HG02938 (cell line): ENCODE data around the gene OR5J2.
"Not testable (repeated sequence)": the region's sequence is repeated elsewhere in the genome, so short reads cannot be mapped to it uniquely, and the experiment has no call there.

Experiments
- ATAC-seq: cut with Tn5 transposase; IDR thresholded peaks from one replicate; pipeline ENCODE4 v1.9.1; 2021; ENCODE audit warnings: mild to moderate bottlenecking, moderate library complexity; ENCODE audit not compliant: unreplicated experiment

OR5J2 gene

DNA sequence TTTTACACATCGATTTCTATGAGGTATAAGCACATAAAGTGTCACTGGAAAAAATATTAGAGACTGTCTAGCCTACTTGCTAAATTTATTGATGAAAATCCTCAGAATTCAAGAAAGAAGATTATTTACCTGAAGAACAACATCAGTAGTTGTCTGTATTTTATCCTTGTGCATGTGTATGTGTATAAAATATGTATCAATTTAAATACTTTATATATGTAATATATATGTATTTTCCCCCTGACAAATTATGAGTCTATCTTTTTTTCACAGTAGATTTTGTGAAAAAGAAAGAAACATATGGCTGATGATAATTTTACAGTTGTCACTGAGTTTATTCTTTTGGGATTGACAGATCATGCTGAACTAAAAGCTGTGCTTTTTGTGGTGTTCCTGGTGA, at the start of gene OR5J2:
Gene OR5J2 (plus strand): TSS at position 301 of the 400 bp plus-strand sequence. CDS start 0 bp downstream, at position 301.
- ATAC-seq: no peak

DNA sequence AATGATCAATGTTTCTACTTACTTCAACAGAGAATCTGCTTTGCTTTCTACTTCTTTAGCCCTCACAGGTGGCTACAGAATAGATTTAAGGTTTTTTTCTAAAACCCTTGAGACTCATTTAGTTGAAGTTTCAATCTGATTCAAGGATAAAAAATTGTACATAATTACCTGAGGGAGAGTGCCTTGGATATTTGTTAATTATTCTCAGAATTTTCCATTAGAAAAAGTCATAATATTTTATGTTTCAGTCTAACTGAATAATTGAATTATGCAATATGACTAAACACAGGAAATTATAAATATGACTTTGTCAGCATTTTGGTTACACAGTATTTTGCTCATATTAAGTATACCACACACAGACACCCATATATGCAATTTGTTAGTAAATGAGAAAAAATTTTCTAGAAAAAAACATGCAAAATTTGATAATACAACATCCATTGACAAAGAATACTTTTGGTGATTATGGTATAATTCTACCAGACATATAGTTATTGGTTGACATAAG, 36.2 kb upstream of the OR5J2 start, which contains the start of gene OR8J3:
Gene OR8J3 (minus strand): TSS at position 51 of the 511 bp plus-strand sequence. CDS start 2,483 bp downstream, outside the sequence.
- ATAC-seq: no peak

DNA sequence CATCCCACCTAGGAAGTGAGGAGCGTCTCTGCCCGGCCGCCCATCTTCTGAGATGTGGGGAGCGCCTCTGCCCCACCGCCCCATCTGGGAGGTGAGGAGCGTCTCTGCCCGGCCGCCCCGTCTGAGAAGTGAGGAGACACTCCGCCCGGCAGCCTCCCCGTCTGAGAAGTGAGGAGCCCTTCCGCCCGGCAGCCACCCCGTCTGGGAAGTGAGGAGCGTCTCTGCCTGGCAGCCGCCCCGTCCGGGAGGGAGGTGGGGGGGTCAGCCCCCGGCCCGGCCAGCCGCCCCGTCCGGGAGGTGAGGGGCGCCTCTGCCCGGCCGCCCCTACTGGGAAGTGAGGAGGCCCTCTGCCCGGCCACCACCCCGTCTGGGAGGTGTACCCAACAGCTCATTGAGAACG, 32.7 kb upstream of the OR5J2 start:
- not testable (repeated sequence) for ATAC-seq

DNA sequence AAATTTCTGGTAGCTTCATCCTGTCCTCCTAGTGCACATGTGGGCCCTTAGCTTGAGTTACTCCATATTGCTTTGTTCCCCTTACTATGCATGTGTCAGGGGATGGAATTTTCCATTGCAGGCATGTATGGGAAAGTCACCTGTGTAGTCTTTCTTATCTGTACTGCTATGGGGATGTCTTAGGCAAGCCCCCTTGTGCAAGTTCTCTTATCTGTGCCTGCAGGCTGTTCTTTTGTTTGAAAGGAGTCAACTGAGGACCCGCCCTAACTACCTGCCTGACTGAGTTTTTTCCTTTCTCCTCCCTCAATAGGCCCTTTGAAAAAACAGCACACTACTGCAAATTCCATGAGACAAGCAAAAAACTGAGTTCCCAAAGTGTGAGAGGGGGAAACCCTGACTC, 25.0 kb upstream of the OR5J2 start:
- no peak for ATAC-seq

DNA sequence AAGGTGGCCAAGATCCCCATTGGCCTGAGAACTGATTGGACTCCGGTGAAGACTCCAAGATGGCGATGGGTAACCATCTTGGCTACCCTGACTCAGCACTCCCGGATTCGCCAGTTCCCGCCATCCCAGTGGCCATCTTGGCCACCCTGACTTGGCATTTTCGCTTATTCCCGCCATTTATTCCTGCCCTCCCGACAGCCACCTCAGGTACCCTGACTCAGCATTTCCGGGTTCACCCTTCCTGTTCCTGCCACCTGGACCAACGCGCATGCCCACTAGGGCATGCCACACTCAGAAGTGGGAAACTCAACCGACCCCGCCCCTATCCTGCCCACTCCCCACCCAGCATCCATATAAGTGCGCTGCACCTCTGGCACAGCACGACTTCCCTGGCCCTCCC, 24.1 kb upstream of the OR5J2 start:
- no peak for ATAC-seq

DNA sequence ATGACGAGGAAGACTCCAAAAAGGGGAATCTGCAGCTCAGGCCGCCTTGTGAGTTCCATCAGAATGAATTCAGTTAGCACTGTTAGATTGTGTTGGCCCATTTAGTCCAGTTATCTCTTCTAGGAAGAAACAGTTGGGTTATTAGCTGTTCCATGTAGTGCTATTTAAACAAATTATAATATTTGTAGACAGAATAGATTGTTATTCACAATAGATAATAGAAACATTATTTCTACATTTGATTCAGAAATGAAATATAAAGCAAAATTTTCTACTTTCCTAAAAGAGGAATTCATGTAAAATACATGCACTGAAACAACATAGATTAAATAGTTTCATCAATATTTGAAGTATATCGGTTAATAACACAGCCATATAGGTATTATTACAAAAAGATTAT, 16.2 kb upstream of the OR5J2 start, which contains the start of gene OR8K5:
Gene OR8K5 (minus strand): TSS at position 101 of the 400 bp plus-strand sequence. CDS start 0 bp downstream, at position 101.
- ATAC-seq: no peak

DNA sequence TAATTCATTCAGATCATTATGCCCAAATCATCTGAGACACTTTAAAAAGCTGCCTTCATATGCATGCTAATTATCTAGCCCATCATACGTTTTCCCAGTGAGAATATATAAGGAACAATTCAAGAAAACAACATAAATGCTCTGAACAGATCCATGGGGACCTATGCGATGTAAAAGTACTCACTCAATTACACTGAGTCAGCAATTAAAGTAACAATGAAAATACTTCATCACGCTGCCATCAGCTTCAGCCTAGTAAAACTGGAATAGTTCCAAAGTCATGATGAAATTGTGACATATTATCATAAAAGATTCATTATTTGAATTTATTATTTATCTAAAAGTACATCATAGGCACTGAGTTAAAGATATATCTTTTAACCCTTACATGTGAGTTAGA, 12.6 kb upstream of the OR5J2 start:
- ATAC-seq: no peak

DNA sequence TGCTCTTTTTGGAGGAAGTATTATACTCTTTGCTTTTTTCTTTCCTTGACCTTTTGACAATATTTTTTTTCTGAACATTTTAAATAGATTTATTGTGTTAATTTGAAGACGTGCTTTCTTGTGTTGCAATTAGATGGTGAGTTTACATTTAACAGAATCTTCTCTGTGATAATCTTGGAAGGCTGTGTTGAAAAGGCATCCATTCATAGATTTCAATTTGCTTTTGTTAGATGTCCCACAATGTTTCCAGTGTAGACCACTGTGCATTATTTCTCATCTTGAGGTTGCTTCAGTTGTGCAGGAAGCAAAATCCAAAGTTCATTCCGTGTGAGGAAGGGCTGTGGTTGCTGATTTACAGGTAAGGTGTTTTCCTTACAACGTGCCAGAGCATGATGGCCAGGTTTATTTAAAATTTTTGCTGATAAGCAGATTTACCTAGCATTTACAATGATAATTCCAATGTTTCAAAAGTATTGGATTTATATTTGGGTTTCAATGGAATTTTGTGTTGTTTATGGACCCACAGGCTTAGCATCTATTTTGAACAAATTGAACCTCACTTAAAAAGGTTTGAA, 4.1 kb upstream of the OR5J2 start:
- no peak for ATAC-seq

DNA sequence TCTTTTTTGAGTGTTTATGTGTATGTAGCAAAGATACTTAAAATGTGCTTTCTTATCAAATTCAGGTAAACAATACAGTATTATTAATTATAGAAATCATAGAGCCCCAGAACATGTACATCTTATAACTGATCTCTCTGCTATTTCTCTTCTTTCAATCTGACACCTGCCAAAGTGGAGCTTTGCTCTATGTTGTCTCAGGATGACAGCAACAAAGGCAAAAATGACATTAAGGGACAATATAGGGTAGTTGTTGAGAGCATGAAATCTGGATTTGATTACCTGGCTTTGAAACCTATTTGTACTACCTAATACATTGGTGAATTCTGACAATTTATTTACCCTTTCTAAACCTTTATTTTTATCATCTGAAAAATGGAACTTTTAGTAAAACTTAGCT, 7.0 kb downstream of the OR5J2 start:
- no peak for ATAC-seq

DNA sequence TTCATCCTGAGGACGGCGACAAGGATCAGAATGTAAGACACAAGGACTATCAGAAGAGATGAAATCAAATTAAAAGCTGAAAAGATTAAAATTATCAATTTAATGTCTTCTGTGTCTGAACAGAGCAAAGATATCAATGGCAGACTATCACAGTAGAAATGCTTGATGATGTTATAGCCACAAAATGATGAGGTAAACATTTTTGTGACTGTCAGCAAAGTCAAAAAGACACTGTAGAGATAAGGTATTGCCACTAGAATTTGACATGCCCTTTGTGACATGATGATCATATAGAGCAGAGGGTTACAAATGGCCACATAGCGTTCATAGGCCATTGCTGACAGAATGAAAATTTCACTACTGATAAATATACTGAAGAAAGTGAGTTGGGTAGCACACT, 12.2 kb downstream of the OR5J2 start:
- ATAC-seq: no peak

DNA sequence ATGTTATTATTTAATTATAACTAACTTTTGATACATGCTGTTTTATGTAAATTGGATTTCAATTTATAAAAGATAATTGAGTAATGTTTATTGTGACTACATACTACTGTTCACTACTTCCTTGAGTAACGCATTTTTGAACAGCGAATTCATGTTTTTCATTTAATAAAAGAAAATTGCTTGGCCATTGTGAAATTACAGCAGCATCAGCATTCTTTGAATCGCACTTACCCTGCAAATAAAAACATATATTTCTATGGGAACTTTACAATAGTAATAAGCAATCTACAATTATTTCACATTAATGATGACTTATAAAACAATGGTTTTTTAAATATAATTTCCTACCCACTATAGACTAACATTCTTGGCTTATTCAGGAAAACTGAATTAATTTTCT, 20.3 kb downstream of the OR5J2 start:
- no peak for ATAC-seq

DNA sequence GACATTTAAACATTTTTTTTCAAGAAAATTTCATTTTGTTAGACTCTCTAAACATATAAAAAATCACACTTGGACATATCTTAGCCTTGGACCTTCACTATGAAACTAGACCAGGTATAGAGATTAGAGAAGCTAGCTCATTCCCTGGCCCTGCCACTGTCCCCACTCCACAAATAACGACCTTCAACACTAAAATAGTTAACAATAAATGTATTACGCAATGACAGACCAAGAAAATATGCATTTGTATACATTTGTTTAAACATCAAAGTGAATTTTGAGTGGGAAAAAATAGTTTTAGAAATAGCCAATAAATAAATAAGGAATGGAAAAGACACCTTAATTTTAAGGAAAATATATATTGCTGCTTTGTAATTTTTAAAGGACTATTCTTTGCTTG, 20.9 kb downstream of the OR5J2 start:
- no peak for ATAC-seq

DNA sequence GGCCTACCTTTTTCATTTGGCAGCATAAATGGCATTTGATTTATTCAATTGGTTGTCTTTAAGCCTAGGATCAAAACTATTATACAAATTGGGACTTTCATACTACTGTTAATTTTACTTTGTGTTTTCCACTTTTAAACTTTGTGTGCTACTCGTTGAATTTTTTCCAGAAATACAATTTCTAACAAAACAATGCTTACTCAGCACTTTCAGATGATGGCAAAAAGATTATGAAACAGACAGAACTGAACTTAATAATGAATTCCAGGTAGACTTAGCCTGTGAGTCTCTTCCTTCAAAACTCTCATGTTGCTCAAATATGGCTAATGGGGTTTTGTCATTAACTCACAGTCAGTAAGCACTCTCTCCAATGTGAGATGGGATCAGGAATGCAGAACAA, 31.4 kb downstream of the OR5J2 start:
- no peak for ATAC-seq

DNA sequence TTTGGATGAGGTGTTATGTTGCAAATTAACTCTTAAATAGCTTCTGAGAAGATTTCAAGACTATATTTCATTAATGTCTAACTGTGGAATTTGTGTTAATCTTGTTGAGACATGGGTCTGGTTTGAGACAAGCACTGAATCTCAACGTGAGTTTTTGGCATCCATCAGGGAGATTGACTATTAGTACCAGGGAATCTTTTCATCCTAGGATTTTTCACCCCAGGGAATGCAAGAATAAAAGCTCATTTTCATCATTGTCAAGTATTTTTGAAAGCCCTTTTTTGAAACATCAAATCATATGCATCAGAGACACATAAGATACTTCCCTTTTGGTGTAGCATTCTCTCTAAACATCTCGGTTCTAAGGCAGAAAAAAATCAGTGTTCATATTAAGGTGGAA, 38.1 kb downstream of the OR5J2 start:
- no peak for ATAC-seq

DNA sequence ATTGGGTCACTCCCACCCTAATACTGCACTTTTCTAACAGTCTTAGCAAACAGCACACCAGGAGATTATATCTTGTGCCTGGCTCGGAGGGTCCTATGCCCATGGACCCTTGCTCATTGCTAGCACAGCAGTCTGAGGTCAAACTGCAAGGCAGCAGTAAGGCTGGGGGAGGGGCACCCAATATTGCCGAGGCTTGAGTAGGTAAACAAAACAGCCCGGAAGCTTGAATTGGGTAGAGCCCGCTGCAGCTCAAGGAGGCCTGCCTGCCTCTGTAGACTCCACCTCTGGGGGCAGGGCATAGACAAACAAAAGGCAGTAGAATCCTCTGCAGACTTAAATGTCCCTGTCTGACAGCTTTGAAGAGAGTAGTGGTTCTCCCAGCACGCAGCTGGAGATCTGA, 43.3 kb downstream of the OR5J2 start:
- ATAC-seq: not testable (repeated sequence)
